ENCODE measurements around the gene CHPF. TPM values are rescaled to one million over a fixed set of nuclear protein-coding genes. Genes with fewer than 3 reads are reported as not detected.
A peak's percentile ranks its signal among the peaks of the same experiment; 100 is the strongest.

CHPF gene
- total and polyA plus RNA-seq, 4 donors: 26.5 to 135 (median 58.2) TPM

GRCh38 chr2:219499555-219499954 lies 44.1 kb downstream of the CHPF start:
- no peak overlapping the region for H3K27ac ChIP-seq (ENCODE audit: low read depth in 1 of 2, low read length in 2 of 2)
- peak overlapping the region; percentile 72 to 94 for H3K9ac ChIP-seq (ENCODE audit: low read depth in 1 of 2, low read length in 2 of 2)
- H3K9me3 ChIP-seq (ENCODE audit: control insufficient read depth in 4 of 4, low read length in 3 of 4): no peaks in the 10 kb centered on the region
- peaks cover 2 to 17% (median 12%) of the 10 kb centered on the region in 4 donors for H3K36me3 ChIP-seq (ENCODE audit: control insufficient read depth in 4 of 4, insufficient read depth in 3 of 4, low read depth in 1 of 4, low read length in 3 of 4)
- no peaks in the 10 kb centered on the region for H3K27me3 ChIP-seq (ENCODE audit: control insufficient read depth in 4 of 4, insufficient read depth in 4 of 4, low read length in 3 of 4)
- 81% methylated on average over 1 of the region's 1 CpG for WGBS
- H3K4me3 ChIP-seq (ENCODE audit: low read depth in 1 of 3, low read length in 3 of 3): peak overlapping the region; percentile 11 to 94 (median 66)
- TF ChIP-seq, protein P1, sequence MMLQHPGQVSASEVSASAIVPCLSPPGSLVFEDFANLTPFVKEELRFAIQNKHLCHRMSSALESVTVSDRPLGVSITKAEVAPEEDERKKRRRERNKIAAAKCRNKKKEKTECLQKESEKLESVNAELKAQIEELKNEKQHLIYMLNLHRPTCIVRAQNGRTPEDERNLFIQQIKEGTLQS (IDR thresholded peaks at IDR 0.05): no peak
- TF ChIP-seq YY1 (IDR thresholded peaks at IDR 0.05) (no peak), REST (IDR thresholded peaks at IDR 0.05) (no peak), CTCF (IDR thresholded peaks at IDR 0.05; ENCODE audit: low read depth, low read length, missing input control) (no peak), TAF1 (conservative IDR thresholded peaks at IDR 0.05) (no peak), HNF4A (conservative IDR thresholded peaks at IDR 0.05) (no peak)
- peaks cover 6 to 32% (median 22%) of the 10 kb centered on the region in 4 donors for H3K4me1 ChIP-seq (ENCODE audit: control insufficient read depth in 4 of 4, insufficient read depth in 4 of 4, low read length in 3 of 4)
- DNase-seq (ENCODE audit: low spot score): no peak

DNA sequence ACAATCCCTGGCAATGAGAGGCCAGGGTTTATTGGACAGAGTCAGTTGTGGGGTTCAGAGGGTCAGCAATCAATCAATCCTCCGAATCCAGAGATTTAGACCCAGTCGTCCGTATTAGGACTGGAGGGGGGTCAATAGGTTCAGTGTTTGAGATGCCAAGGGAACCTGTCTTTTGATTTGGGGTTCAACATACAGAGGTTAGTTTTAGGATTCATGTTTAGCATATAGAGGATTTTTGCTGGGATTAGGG lies 44.6 kb downstream of the CHPF start:
- peak overlapping the region; percentile 93 to 95 for H3K27ac ChIP-seq (ENCODE audit: low read depth in 1 of 2, low read length in 2 of 2)
- WGBS: under 1% methylated on average over 3 of the region's 3 CpGs
- no peaks in the 10 kb centered on the region for H3K9me3 ChIP-seq (ENCODE audit: control insufficient read depth in 4 of 4, low read length in 3 of 4)
- peak overlapping the region; percentile 60 to 94 (median 66) for H3K4me3 ChIP-seq (ENCODE audit: low read depth in 1 of 3, low read length in 3 of 3)
- peak overlapping the region; percentile 72 to 94 for H3K9ac ChIP-seq (ENCODE audit: low read depth in 1 of 2, low read length in 2 of 2)
- DNase-seq (ENCODE audit: low spot score): no peak
- no peak for TF ChIP-seq TAF1 (conservative IDR thresholded peaks at IDR 0.05)
- H3K27me3 ChIP-seq (ENCODE audit: control insufficient read depth in 4 of 4, insufficient read depth in 4 of 4, low read length in 3 of 4): no peaks in the 10 kb centered on the region
- peaks cover 2 to 11% (median 7%) of the 10 kb centered on the region in 4 donors for H3K36me3 ChIP-seq (ENCODE audit: control insufficient read depth in 4 of 4, insufficient read depth in 3 of 4, low read depth in 1 of 4, low read length in 3 of 4)
- H3K4me1 ChIP-seq (ENCODE audit: control insufficient read depth in 4 of 4, insufficient read depth in 4 of 4, low read length in 3 of 4): peaks cover 6 to 32% (median 22%) of the 10 kb centered on the region in 4 donors

DNA sequence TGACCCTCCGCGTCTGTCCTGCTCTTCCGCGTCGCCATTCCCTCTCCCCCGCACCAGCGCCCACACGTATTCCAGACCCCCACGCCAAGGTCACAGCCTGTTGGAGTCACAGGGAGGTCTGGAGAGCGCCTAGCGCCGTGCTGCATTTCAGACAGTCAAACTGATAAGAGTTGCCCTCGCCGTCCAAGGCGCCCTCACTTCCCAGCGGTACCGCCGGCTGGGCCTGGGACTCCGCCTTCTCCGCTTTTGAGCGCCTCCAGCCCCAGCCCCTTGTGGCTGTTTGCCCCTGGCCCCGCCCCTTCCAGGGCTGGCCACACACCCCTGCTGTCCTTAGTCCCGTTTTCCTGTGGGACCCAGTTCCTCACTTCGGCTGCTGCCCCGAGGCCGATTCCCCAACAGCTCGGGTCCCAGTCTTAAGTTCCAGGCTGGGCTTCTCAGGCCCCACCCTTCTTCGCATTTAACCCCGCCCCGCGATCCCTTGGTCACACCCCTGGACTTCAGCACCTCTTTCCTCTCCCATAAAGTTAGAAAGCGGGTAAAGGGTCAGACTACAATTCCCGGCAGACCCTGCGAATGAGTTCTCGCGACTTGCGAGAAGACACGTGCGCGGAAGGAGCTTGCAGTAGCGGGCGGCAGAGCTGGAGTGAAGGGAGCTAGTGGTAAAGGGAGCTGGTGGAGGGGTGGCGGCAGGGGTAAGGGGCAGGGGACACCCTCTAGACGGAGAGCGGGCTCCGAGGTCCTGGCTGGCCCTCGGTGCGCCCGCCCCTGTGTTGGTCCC lies 45.1 kb downstream of the CHPF start, which contains the start of gene GMPPA:
Gene GMPPA, plus strand, starts transcription at position 612 of the 778 bp plus-strand sequence. CDS start 1,085 bp downstream, outside the sequence.
- Histone ChIP-seq H3K4me3 (ENCODE audit: low read depth in 1 of 3, low read length in 3 of 3) (peak within 1 kb of the TSS; percentile 60 to 94 (median 66)), H3K27me3 (ENCODE audit: control insufficient read depth in 4 of 4, insufficient read depth in 4 of 4, low read length in 3 of 4) (no peaks in the 10 kb centered on the region), H3K36me3 (ENCODE audit: control insufficient read depth in 4 of 4, insufficient read depth in 3 of 4, low read depth in 1 of 4, low read length in 3 of 4) (peaks cover 1 to 6% (median 2%) of the 10 kb centered on the region in 4 donors), H3K27ac (ENCODE audit: low read depth in 1 of 2, low read length in 2 of 2) (peak within 1 kb of the TSS; percentile 93 to 95), H3K4me1 (ENCODE audit: control insufficient read depth in 4 of 4, insufficient read depth in 4 of 4, low read length in 3 of 4) (peaks cover 6 to 32% (median 22%) of the 10 kb centered on the region in 4 donors), H3K9me3 (ENCODE audit: control insufficient read depth in 4 of 4, low read length in 3 of 4) (no peaks in the 10 kb centered on the region), H3K9ac (ENCODE audit: low read depth in 1 of 2, low read length in 2 of 2) (peak within 1 kb of the TSS; percentile 81 to 94)
- peak; percentile 95 for DNase-seq (ENCODE audit: low spot score)
- under 1% methylated on average over 49 of the region's 49 CpGs for WGBS
- TF ChIP-seq, protein P2, sequence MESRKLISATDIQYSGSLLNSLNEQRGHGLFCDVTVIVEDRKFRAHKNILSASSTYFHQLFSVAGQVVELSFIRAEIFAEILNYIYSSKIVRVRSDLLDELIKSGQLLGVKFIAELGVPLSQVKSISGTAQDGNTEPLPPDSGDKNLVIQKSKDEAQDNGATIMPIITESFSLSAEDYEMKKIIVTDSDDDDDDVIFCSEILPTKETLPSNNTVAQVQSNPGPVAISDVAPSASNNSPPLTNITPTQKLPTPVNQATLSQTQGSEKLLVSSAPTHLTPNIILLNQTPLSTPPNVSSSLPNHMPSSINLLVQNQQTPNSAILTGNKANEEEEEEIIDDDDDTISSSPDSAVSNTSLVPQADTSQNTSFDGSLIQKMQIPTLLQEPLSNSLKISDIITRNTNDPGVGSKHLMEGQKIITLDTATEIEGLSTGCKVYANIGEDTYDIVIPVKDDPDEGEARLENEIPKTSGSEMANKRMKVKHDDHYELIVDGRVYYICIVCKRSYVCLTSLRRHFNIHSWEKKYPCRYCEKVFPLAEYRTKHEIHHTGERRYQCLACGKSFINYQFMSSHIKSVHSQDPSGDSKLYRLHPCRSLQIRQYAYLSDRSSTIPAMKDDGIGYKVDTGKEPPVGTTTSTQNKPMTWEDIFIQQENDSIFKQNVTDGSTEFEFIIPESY (IDR thresholded peaks at IDR 0.05): peak; percentile 99
- TF ChIP-seq NR2F2 (IDR thresholded peaks at IDR 0.05) (peak; percentile 68), EGR1 (IDR thresholded peaks at IDR 0.05; ENCODE audit: low read depth in 2 of 2) (no peak), HNF4G (IDR thresholded peaks at IDR 0.05) (peak; percentile 82), FOXA1 (IDR thresholded peaks at IDR 0.05) (no peak), JUND (IDR thresholded peaks at IDR 0.05) (peak; percentile 64 to 81), REST (IDR thresholded peaks at IDR 0.05) (peak; percentile 96), RXRA (IDR thresholded peaks at IDR 0.05) (peak; percentile 87 to 91), YY1 (IDR thresholded peaks at IDR 0.05) (peak; percentile 84), GABPA (IDR thresholded peaks at IDR 0.05 in 1 of 2, conservative IDR thresholded peaks at IDR 0.05 in 1 of 2) (peak in 1 of 2 donors; percentile 77)
- TF ChIP-seq, protein P3, sequence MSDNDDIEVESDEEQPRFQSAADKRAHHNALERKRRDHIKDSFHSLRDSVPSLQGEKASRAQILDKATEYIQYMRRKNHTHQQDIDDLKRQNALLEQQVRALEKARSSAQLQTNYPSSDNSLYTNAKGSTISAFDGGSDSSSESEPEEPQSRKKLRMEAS (IDR thresholded peaks at IDR 0.05): no peak

All from liver (tissue), 9 donors.